Left ventricle myocardium inferior (tissue), 1 donor: Measurements from ENCODE around the gene MRPS35. TPM values are rescaled to one million over a fixed set of nuclear protein-coding genes. Genes with fewer than 3 reads are reported as not detected.
A peak's percentile ranks its signal among the peaks of the same experiment; 100 is the strongest.

ENCODE experiments used
- DNase-seq: peaks from one replicate; pipeline ENCODE4 v3.0.0-alpha.2; 2020
- H3K27ac ChIP-seq: fragments of 200-600 bp; replicated peaks from 2 replicates; pipeline ENCODE4 v1.8.0; 2021
- H3K27me3 ChIP-seq: fragments of 200-600 bp; 2 replicates; pipeline ENCODE4 v1.8.0; 2021; ENCODE audit warnings: low read depth
- H3K36me3 ChIP-seq: fragments of 200-600 bp; 2 replicates; pipeline ENCODE4 v1.8.0; 2021
- H3K4me1 ChIP-seq: fragments of 200-600 bp; 2 replicates; pipeline ENCODE4 v1.8.0; 2021
- H3K4me3 ChIP-seq: fragments of 200-600 bp; 2 replicates; pipeline ENCODE4 v1.8.0; 2021; ENCODE audit warnings: mild to moderate bottlenecking, moderate library complexity
- H3K9me3 ChIP-seq: fragments of 200-600 bp; replicated peaks from 2 replicates; pipeline ENCODE4 v1.8.0; 2021
- CTCF ChIP-seq: fragments of 200-600 bp; IDR thresholded peaks from 2 replicates; pipeline ENCODE4 v1.8.0; 2021; ENCODE audit warnings: antibody characterized with exemption, mild to moderate bottlenecking, borderline replicate concordance
- intact Hi-C: fragments of 100-400 bp; cut with micrococcal nuclease; formaldehyde crosslinking; loops from one replicate; pipeline ENCODE4 v1.11.0; 2022
- total RNA-seq: library from RNA; stranded (reverse); fragmentation: NEBNext Ultra II Directional; extraction: Animal tissue kit (Norgen Biotek cat#: 25700); gene quantifications from one replicate; pipeline ENCODE4 v1.2.1, GENCODE V29; 2021
- donor health status: DM: no; HTN: yes; CAD: no; lungs with severe emphysema.

MRPS35 gene
- total RNA-seq, 1 donor from 2014 or later, result 61.4 TPM

GRCh38 chr12:27781680-27782079 is 71.0 kb downstream of the MRPS35 start:
- H3K36me3 ChIP-seq, result peaks cover 3% of the 10 kb centered on the region
- TF ChIP-seq CTCF, result no peak
- intact Hi-C loops, result no loop called here
- peak overlapping the region; percentile 78 for H3K4me3 ChIP-seq
- no peak overlapping the region for H3K27ac ChIP-seq
- H3K4me1 ChIP-seq, result peaks cover 39% of the 10 kb centered on the region
- DNase-seq, result no peak
- H3K9me3 ChIP-seq, result no peaks in the 10 kb centered on the region
- no peaks in the 10 kb centered on the region for H3K27me3 ChIP-seq

GRCh38 chr12:27782481-27782880 is 71.8 kb downstream of the MRPS35 start:
- Histone ChIP-seq H3K27ac (no peak overlapping the region), H3K4me3 (no peak overlapping the region), H3K4me1 (peaks cover 39% of the 10 kb centered on the region), H3K36me3 (peaks cover 3% of the 10 kb centered on the region), H3K27me3 (no peaks in the 10 kb centered on the region), H3K9me3 (no peaks in the 10 kb centered on the region)
- TF ChIP-seq CTCF, result no peak
- no peak for DNase-seq
- intact Hi-C loops, result no loop called here

- no peak for TF ChIP-seq CTCF
- H3K4me1 ChIP-seq, result peaks cover 22% of the 10 kb centered on the region
- no peak overlapping the region for H3K27ac ChIP-seq
- H3K9me3 ChIP-seq, result no peaks in the 10 kb centered on the region
- intact Hi-C loops, result no loop called here
- no peak for DNase-seq
- H3K4me3 ChIP-seq, result no peak overlapping the region
- no peaks in the 10 kb centered on the region for H3K27me3 ChIP-seq
- H3K36me3 ChIP-seq, result peaks cover 3% of the 10 kb centered on the region
These were observed 75.4 kb downstream of the MRPS35 start for GRCh38 chr12:27785882-27786570.

- intact Hi-C loops, result no loop called here
- TF ChIP-seq CTCF, result no peak
- no peak overlapping the region for H3K27ac ChIP-seq
- H3K36me3 ChIP-seq, result peaks cover 12% of the 10 kb centered on the region
- H3K4me1 ChIP-seq, result peaks cover 7% of the 10 kb centered on the region
- H3K27me3 ChIP-seq, result no peaks in the 10 kb centered on the region
- no peak overlapping the region for H3K4me3 ChIP-seq
- H3K9me3 ChIP-seq, result no peaks in the 10 kb centered on the region
- no peak for DNase-seq
These were observed 76.9 kb downstream of the MRPS35 start for GRCh38 chr12:27787559-27787958.

- H3K9me3 ChIP-seq, result no peaks in the 10 kb centered on the region
- TF ChIP-seq CTCF, result no peak
These were observed 79.5 kb downstream of the MRPS35 start for GRCh38 chr12:27790179-27790578.

More at GRCh38 chr12:27790179-27790578, 79.5 kb downstream of the MRPS35 start:
- Histone ChIP-seq H3K27ac (no peak overlapping the region), H3K36me3 (peaks cover 37% of the 10 kb centered on the region), H3K4me3 (no peak overlapping the region), H3K4me1 (no peaks in the 10 kb centered on the region), H3K27me3 (no peaks in the 10 kb centered on the region)
- no peak for DNase-seq
- intact Hi-C loops, result no loop called here
